Measurements from ENCODE around the gene CHID1.

- TF ChIP-seq CTCF (IDR thresholded peaks at IDR 0.05; ENCODE audit: insufficient read depth, low read length, poor library complexity, severe bottlenecking) (no peak), EZH2phosphoT487 (conservative IDR thresholded peaks at IDR 0.05; ENCODE audit: low read length) (no peak)
These were observed 48.4 kb upstream of the CHID1 start for GRCh38 chr11:959027-959426.
